ENCODE data around the gene ATP2C2. TPM values are rescaled to one million over a fixed set of nuclear protein-coding genes. Genes with fewer than 3 reads are reported as not detected.

Gene ATP2C2
- total and polyA plus RNA-seq, 2 of the 8 experiments (the other 6 are each of a cell fraction or from before 2014, with no cell fraction given), result 1.2 to 2.8 TPM

DNA sequence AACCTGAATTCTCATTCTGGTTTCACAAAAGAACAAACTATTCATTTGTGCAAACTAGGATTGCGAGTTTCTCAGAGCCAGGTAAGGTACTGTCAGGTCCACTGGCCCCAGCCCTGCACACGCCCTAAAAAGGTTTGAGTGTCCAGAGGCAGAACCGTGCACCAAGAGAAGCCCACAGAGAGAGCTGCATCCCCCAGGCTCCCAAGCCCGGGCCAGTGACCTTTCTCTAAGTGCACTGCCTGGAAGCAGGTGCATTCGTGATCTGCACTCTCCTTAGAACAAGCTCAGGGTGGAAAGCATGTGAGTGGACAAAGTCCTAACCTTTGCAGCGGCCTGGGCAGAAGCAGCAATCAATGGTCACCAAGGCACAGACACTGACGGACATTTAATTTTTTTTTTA lies 109.3 kb downstream of the ATP2C2 start:
- H3K79me1 ChIP-seq (ENCODE audit: low read depth, low read length), result no peaks in the 10 kb centered on the region
- H3K4ac ChIP-seq (replicated peaks; ENCODE audit: insufficient read length, low read depth, low read length), result no peak overlapping the region
- no peak overlapping the region for H2BK12ac ChIP-seq (ENCODE audit: low read depth, low read length)
- no peak overlapping the region for H4K5ac ChIP-seq (ENCODE audit: insufficient read length, low read depth, low read length)
- no peak overlapping the region for H3K4me2 ChIP-seq (ENCODE audit: insufficient read depth in 1 of 2, low read depth in 2 of 2, low read length in 2 of 2)
- no peaks in the 10 kb centered on the region for H3K79me2 ChIP-seq (ENCODE audit: control insufficient read depth in 1 of 2, insufficient read depth in 2 of 2, low read length in 2 of 2)
- H4K20me1 ChIP-seq (replicated peaks in 1 of 2; ENCODE audit: control insufficient read depth in 1 of 2, insufficient read depth in 2 of 2, low read length in 2 of 2), result no peaks in the 10 kb centered on the region
- FAIRE-seq (no peak), DNase-seq (ENCODE audit: low read depth in 1 of 2, low spot score in 2 of 2) (peak in 1 of 2 experiments; percentile 10)
- no peak overlapping the region for H2BK20ac ChIP-seq (ENCODE audit: low read length)
- no peak overlapping the region for H4K91ac ChIP-seq (replicated peaks; ENCODE audit: insufficient read length, low read length)
- H2BK15ac ChIP-seq (ENCODE audit: low read length), result no peak overlapping the region
- no peak overlapping the region for H3K27ac ChIP-seq (ENCODE audit: low read depth, low read length)
- TF ChIP-seq JUN (IDR thresholded peaks at IDR 0.05; ENCODE audit: low read depth, low read length), result no peak
- H2BK120ac ChIP-seq (replicated peaks; ENCODE audit: low read depth, low read length), result no peak overlapping the region
- no peak overlapping the region for H3K4me3 ChIP-seq (ENCODE audit: extremely low read depth in 1 of 4, insufficient read depth in 2 of 4, low read depth in 3 of 4, low read length in 4 of 4)
- ChIA-PET POLR2A (ENCODE audit: partially characterized antibody) (no interaction called here), CTCF (ENCODE audit: partially characterized antibody) (interaction anchor here (1.2 to 1.7 kb wide), 9 partner anchors 25 to 437 kb away, joined by 3 to 7 read pairs (median 4); partner anchors contain the start of gene TAF1C)
- WGBS, 2 experiments (ENCODE audit: extremely low coverage in 1 of 2, insufficient coverage in 1 of 2, insufficient read length in 1 of 2, insufficient replicate concordance in 2 of 2, low coverage in 1 of 2, low lambda C conversion rate in 2 of 2, missing lambda C conversion rate in 1 of 2), result 77% methylated on average over 7 of the region's 7 CpGs; no CpG with 5 or more reads in 1 of the 2 experiments
- no peak overlapping the region for H2BK5ac ChIP-seq (ENCODE audit: low read depth, low read length)
- H3K9ac ChIP-seq (replicated peaks in 1 of 4; ENCODE audit: extremely low read depth in 1 of 4, low read depth in 3 of 4, low read length in 3 of 4), result no peak overlapping the region
- no peak overlapping the region for H3K18ac ChIP-seq (ENCODE audit: extremely low read depth, low read length)
- no peak overlapping the region for H3K56ac ChIP-seq (replicated peaks; ENCODE audit: insufficient read length, low read depth, low read length)
- no peak overlapping the region for H2AK5ac ChIP-seq (ENCODE audit: low read depth, low read length)
- no peak overlapping the region for H3K14ac ChIP-seq (ENCODE audit: insufficient read length)
- H4K8ac ChIP-seq (ENCODE audit: extremely low read depth, insufficient read depth, low read length), result no peak overlapping the region
- H3K23me2 ChIP-seq (ENCODE audit: low read depth, low read length), result no peaks in the 10 kb centered on the region; the same call in 1 of the 2 replicates
- H3K27me3 ChIP-seq (replicated peaks in 1 of 4; ENCODE audit: control insufficient read depth in 3 of 4, extremely low read depth in 1 of 4, insufficient read depth in 3 of 4, low read length in 3 of 4), result no peaks in the 10 kb centered on the region
- no peak overlapping the region for H2AFZ ChIP-seq (ENCODE audit: low read length)
- peaks cover 6 to 9% of the 10 kb centered on the region in 2 experiments; a peak in 3 of 4 replicates for H3K9me3 ChIP-seq (ENCODE audit: insufficient read depth in 2 of 2, low read depth in 1 of 2, low read length in 1 of 2)
- no peaks in the 10 kb centered on the region for H3K4me1 ChIP-seq (replicated peaks in 1 of 4; ENCODE audit: control insufficient read depth in 3 of 4, insufficient read depth in 4 of 4, low read length in 3 of 4)
- H3K23ac ChIP-seq (ENCODE audit: insufficient read length), result no peak overlapping the region
- no peaks in the 10 kb centered on the region for H3K36me3 ChIP-seq (ENCODE audit: control insufficient read depth in 2 of 4, insufficient read depth in 4 of 4, low read length in 3 of 4)

All from H1 (cell line).